Measurements from ENCODE around the gene HIF3A.
"Not testable (repeated sequence)": the region's sequence is repeated elsewhere in the genome, so short reads cannot be mapped to it uniquely, and the experiment has no call there.

DNA sequence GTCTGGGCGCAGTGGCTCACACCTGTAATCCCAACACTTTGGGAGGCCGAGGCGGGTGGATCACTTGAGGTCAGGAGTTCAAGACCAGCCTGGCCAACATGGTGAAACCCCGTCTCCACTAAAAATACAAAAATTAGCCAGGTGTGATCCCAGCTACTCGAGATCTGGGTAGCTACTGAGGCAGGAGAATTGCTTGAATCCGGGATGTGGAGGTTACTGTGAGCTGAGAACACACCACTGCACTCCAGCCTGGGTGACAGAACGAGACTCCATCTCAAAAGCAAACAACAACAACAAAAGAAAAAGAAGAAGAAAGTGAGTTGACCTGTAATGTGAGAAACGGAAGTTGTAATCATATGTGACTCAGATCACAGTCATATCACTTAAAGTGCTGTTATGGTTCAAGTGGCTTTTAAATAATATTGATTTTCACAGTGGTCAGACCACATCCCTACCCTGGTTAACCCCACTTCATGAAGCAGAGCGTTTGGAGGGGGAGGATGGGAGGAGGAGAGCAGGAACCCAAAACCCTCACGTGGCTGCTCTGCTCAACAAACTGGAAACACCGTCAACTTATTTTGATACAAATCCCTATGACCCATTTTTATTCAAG is 34.1 kb upstream of the HIF3A start:
- TF ChIP-seq POLR2AphosphoS5, TCF7L2 (IDR thresholded peaks at IDR 0.05; ENCODE audit: low read depth, low read length): not testable (repeated sequence)
- TF ChIP-seq, protein P1, sequence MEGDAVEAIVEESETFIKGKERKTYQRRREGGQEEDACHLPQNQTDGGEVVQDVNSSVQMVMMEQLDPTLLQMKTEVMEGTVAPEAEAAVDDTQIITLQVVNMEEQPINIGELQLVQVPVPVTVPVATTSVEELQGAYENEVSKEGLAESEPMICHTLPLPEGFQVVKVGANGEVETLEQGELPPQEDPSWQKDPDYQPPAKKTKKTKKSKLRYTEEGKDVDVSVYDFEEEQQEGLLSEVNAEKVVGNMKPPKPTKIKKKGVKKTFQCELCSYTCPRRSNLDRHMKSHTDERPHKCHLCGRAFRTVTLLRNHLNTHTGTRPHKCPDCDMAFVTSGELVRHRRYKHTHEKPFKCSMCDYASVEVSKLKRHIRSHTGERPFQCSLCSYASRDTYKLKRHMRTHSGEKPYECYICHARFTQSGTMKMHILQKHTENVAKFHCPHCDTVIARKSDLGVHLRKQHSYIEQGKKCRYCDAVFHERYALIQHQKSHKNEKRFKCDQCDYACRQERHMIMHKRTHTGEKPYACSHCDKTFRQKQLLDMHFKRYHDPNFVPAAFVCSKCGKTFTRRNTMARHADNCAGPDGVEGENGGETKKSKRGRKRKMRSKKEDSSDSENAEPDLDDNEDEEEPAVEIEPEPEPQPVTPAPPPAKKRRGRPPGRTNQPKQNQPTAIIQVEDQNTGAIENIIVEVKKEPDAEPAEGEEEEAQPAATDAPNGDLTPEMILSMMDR (IDR thresholded peaks at IDR 0.05): not testable (repeated sequence)
- TF ChIP-seq, protein P2, sequence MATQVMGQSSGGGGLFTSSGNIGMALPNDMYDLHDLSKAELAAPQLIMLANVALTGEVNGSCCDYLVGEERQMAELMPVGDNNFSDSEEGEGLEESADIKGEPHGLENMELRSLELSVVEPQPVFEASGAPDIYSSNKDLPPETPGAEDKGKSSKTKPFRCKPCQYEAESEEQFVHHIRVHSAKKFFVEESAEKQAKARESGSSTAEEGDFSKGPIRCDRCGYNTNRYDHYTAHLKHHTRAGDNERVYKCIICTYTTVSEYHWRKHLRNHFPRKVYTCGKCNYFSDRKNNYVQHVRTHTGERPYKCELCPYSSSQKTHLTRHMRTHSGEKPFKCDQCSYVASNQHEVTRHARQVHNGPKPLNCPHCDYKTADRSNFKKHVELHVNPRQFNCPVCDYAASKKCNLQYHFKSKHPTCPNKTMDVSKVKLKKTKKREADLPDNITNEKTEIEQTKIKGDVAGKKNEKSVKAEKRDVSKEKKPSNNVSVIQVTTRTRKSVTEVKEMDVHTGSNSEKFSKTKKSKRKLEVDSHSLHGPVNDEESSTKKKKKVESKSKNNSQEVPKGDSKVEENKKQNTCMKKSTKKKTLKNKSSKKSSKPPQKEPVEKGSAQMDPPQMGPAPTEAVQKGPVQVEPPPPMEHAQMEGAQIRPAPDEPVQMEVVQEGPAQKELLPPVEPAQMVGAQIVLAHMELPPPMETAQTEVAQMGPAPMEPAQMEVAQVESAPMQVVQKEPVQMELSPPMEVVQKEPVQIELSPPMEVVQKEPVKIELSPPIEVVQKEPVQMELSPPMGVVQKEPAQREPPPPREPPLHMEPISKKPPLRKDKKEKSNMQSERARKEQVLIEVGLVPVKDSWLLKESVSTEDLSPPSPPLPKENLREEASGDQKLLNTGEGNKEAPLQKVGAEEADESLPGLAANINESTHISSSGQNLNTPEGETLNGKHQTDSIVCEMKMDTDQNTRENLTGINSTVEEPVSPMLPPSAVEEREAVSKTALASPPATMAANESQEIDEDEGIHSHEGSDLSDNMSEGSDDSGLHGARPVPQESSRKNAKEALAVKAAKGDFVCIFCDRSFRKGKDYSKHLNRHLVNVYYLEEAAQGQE (IDR thresholded peaks at IDR 0.05; ENCODE audit: insufficient read depth in 1 of 2, low read depth in 2 of 2, low read length in 1 of 2): not testable (repeated sequence)
